Bone marrow (tissue), 2 donors: ENCODE results near the gene POTED.
"Not testable (repeated sequence)": the region's sequence is repeated elsewhere in the genome, so short reads cannot be mapped to it uniquely, and the experiment has no call there.

ENCODE experiments used
- DNase-seq, 2 donors: peaks; one replicate each; lab custom pipeline; 2025; lab: John Stamatoyannopoulos, UW

Gene POTED

GRCh38 chr21:13609477-13609876 is at the start of gene POTED:
TSS of gene POTED (plus strand) at chr21:13609777. CDS start at chr21:13610229, 452 bp downstream.
- not testable (repeated sequence) for DNase-seq

- DNase-seq: not testable (repeated sequence)
These were observed 40.5 kb downstream of the POTED start for GRCh38 chr21:13650101-13650500.

GRCh38 chr21:13651746-13652145 is 42.2 kb downstream of the POTED start:
- not testable (repeated sequence) for DNase-seq
